ENCODE data around the gene EVI5.

Gene EVI5

GRCh38 chr1:92567211-92567868, 217.6 kb downstream of the EVI5 start:
- H3K4me3 ChIP-seq (ENCODE audit: low read length): no peak overlapping the region
- H3K4me1 ChIP-seq (ENCODE audit: insufficient read depth, low read length): no peaks in the 10 kb centered on the region
- H3K9me3 ChIP-seq (ENCODE audit: low read length): no peaks in the 10 kb centered on the region
- H3K27me3 ChIP-seq (ENCODE audit: insufficient read depth, low read length): no peaks in the 10 kb centered on the region
- peaks cover 2% of the 10 kb centered on the region for H3K36me3 ChIP-seq (ENCODE audit: insufficient read depth, low read length)
- no peak overlapping the region for H2AFZ ChIP-seq (ENCODE audit: low read depth, low read length)

- Histone ChIP-seq H3K4me3 (ENCODE audit: low read length) (no peak overlapping the region), H3K9me3 (ENCODE audit: low read length) (no peaks in the 10 kb centered on the region), H3K36me3 (ENCODE audit: insufficient read depth, low read length) (no peaks in the 10 kb centered on the region), H3K27me3 (ENCODE audit: insufficient read depth, low read length) (no peaks in the 10 kb centered on the region), H2AFZ (ENCODE audit: low read depth, low read length) (no peak overlapping the region), H3K4me1 (ENCODE audit: insufficient read depth, low read length) (no peaks in the 10 kb centered on the region)
Observed at GRCh38 chr1:92563457-92564216, 221.3 kb downstream of the EVI5 start.

- Histone ChIP-seq H3K9me3 (ENCODE audit: low read length) (no peaks in the 10 kb centered on the region), H3K4me1 (ENCODE audit: insufficient read depth, low read length) (no peaks in the 10 kb centered on the region)
Observed at GRCh38 chr1:92556350-92556749, 228.6 kb downstream of the EVI5 start.

GRCh38 chr1:92554216-92554615, 230.7 kb downstream of the EVI5 start:
- no peak overlapping the region for H3K4me3 ChIP-seq (ENCODE audit: low read length)
- no peaks in the 10 kb centered on the region for H3K27me3 ChIP-seq (ENCODE audit: insufficient read depth, low read length)
- no peaks in the 10 kb centered on the region for H3K9me3 ChIP-seq (ENCODE audit: low read length)
- H3K4me1 ChIP-seq (ENCODE audit: insufficient read depth, low read length): no peaks in the 10 kb centered on the region
- H2AFZ ChIP-seq (ENCODE audit: low read depth, low read length): no peak overlapping the region
- no peaks in the 10 kb centered on the region for H3K36me3 ChIP-seq (ENCODE audit: insufficient read depth, low read length)

More at GRCh38 chr1:92556350-92556749, 228.6 kb downstream of the EVI5 start:
- Histone ChIP-seq H3K27me3 (ENCODE audit: insufficient read depth, low read length) (no peaks in the 10 kb centered on the region), H3K4me3 (ENCODE audit: low read length) (no peak overlapping the region), H3K36me3 (ENCODE audit: insufficient read depth, low read length) (no peaks in the 10 kb centered on the region), H2AFZ (ENCODE audit: low read depth, low read length) (no peak overlapping the region)

GRCh38 chr1:92551916-92552315, 233.0 kb downstream of the EVI5 start:
- no peak overlapping the region for H3K4me3 ChIP-seq (ENCODE audit: low read length)
- H3K36me3 ChIP-seq (ENCODE audit: insufficient read depth, low read length): no peaks in the 10 kb centered on the region
- no peaks in the 10 kb centered on the region for H3K27me3 ChIP-seq (ENCODE audit: insufficient read depth, low read length)
- H3K9me3 ChIP-seq (ENCODE audit: low read length): no peaks in the 10 kb centered on the region
- H2AFZ ChIP-seq (ENCODE audit: low read depth, low read length): no peak overlapping the region
- no peaks in the 10 kb centered on the region for H3K4me1 ChIP-seq (ENCODE audit: insufficient read depth, low read length)

GRCh38 chr1:92544756-92545165, 240.1 kb downstream of the EVI5 start:
- no peaks in the 10 kb centered on the region for H3K9me3 ChIP-seq (ENCODE audit: low read length)
- H3K4me1 ChIP-seq (ENCODE audit: insufficient read depth, low read length): no peaks in the 10 kb centered on the region
- no peak overlapping the region for H2AFZ ChIP-seq (ENCODE audit: low read depth, low read length)
- H3K36me3 ChIP-seq (ENCODE audit: insufficient read depth, low read length): no peaks in the 10 kb centered on the region
- no peak overlapping the region for H3K4me3 ChIP-seq (ENCODE audit: low read length)
- no peaks in the 10 kb centered on the region for H3K27me3 ChIP-seq (ENCODE audit: insufficient read depth, low read length)

- no peaks in the 10 kb centered on the region for H3K27me3 ChIP-seq (ENCODE audit: insufficient read depth, low read length)
- H3K9me3 ChIP-seq (ENCODE audit: low read length): no peaks in the 10 kb centered on the region
- H3K4me3 ChIP-seq (ENCODE audit: low read length): no peak overlapping the region
- no peaks in the 10 kb centered on the region for H3K4me1 ChIP-seq (ENCODE audit: insufficient read depth, low read length)
- no peak overlapping the region for H2AFZ ChIP-seq (ENCODE audit: low read depth, low read length)
- no peaks in the 10 kb centered on the region for H3K36me3 ChIP-seq (ENCODE audit: insufficient read depth, low read length)
Observed at GRCh38 chr1:92543131-92544055, 241.5 kb downstream of the EVI5 start.

- no peaks in the 10 kb centered on the region for H3K36me3 ChIP-seq (ENCODE audit: insufficient read depth, low read length)
- H3K27me3 ChIP-seq (ENCODE audit: insufficient read depth, low read length): no peaks in the 10 kb centered on the region
- no peak overlapping the region for H3K4me3 ChIP-seq (ENCODE audit: low read length)
- H3K4me1 ChIP-seq (ENCODE audit: insufficient read depth, low read length): peaks cover 2% of the 10 kb centered on the region
- H2AFZ ChIP-seq (ENCODE audit: low read depth, low read length): no peak overlapping the region
- no peaks in the 10 kb centered on the region for H3K9me3 ChIP-seq (ENCODE audit: low read length)
Observed at GRCh38 chr1:92538413-92539061, 246.4 kb downstream of the EVI5 start.

GRCh38 chr1:92538048-92538412, 246.9 kb downstream of the EVI5 start:
- Histone ChIP-seq H3K4me3 (ENCODE audit: low read length) (no peak overlapping the region), H2AFZ (ENCODE audit: low read depth, low read length) (no peak overlapping the region), H3K27me3 (ENCODE audit: insufficient read depth, low read length) (no peaks in the 10 kb centered on the region), H3K4me1 (ENCODE audit: insufficient read depth, low read length) (peaks cover 2% of the 10 kb centered on the region), H3K9me3 (ENCODE audit: low read length) (no peaks in the 10 kb centered on the region), H3K36me3 (ENCODE audit: insufficient read depth, low read length) (no peaks in the 10 kb centered on the region)

GRCh38 chr1:92536980-92537884, 247.7 kb downstream of the EVI5 start:
- H3K9me3 ChIP-seq (ENCODE audit: low read length): no peaks in the 10 kb centered on the region
- H3K4me1 ChIP-seq (ENCODE audit: insufficient read depth, low read length): peaks cover 2% of the 10 kb centered on the region
- H2AFZ ChIP-seq (ENCODE audit: low read depth, low read length): no peak overlapping the region
- H3K4me3 ChIP-seq (ENCODE audit: low read length): no peak overlapping the region
- H3K27me3 ChIP-seq (ENCODE audit: insufficient read depth, low read length): no peaks in the 10 kb centered on the region
- H3K36me3 ChIP-seq (ENCODE audit: insufficient read depth, low read length): no peaks in the 10 kb centered on the region

GRCh38 chr1:92536211-92536979, 248.5 kb downstream of the EVI5 start:
- Histone ChIP-seq H3K4me3 (ENCODE audit: low read length) (no peak overlapping the region), H2AFZ (ENCODE audit: low read depth, low read length) (no peak overlapping the region), H3K27me3 (ENCODE audit: insufficient read depth, low read length) (no peaks in the 10 kb centered on the region), H3K4me1 (ENCODE audit: insufficient read depth, low read length) (peaks cover 2% of the 10 kb centered on the region), H3K36me3 (ENCODE audit: insufficient read depth, low read length) (no peaks in the 10 kb centered on the region), H3K9me3 (ENCODE audit: low read length) (no peaks in the 10 kb centered on the region)
